SHP77 (cell line): ENCODE data around the gene FBXO34.
"Not testable (repeated sequence)": the region's sequence is repeated elsewhere in the genome, so short reads cannot be mapped to it uniquely, and the experiment has no call there.

ENCODE experiments used
- DNase-seq, 2 experiments: peaks; one replicate each; lab custom pipeline; 2025; lab: John Stamatoyannopoulos, UW

The FBXO34 gene

DNA sequence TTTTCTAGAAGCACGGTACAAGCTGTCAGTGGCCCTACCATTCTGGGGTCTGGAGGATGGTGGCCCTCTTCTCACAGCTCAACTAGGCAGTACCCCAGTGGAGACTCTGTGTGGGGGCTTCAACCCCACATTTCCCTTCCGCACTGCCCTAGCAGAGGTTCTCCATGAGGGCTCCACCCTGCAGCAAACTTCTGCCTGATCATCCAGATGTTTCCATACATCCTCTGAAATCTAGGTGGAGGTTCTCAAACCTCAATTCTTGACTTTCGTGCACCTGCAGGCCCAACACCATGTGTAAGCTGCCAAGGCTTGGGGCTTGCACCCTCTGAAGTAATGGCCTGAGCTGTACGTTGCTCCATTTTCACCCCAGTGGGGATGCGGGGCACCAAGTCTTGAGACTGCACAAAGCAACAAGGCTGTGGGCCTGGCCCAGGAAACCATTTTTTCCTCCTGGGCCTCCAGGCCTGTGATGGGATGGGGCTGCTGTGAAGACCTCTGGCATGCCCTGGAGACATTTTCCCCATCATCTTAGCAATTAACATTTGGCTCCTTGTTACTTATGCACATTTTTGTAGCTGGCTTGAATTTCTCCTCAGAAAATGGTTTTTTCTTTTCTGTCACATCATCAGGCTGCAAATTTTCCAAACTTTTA, 41.3 kb downstream of the FBXO34 start:
- DNase-seq, result not testable (repeated sequence)

DNA sequence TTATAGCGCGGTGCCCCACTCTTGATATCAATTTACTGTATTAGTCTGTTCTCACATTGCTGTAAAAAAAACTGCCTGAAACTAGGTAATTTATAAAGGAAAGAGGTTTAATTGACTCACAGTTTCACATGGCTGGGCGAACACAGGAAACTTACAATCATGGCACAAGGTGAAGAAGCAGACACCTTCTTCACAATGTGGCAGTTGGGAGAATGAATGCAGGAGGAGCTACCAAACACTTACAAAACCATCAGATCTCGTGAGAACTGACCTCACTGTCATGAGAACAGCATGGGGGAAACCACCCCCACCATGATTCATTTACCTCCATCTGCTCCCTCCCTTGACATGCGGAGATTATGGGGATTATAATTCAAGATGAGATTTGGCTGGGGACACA, 42.3 kb downstream of the FBXO34 start:
- DNase-seq, result no peak

DNA sequence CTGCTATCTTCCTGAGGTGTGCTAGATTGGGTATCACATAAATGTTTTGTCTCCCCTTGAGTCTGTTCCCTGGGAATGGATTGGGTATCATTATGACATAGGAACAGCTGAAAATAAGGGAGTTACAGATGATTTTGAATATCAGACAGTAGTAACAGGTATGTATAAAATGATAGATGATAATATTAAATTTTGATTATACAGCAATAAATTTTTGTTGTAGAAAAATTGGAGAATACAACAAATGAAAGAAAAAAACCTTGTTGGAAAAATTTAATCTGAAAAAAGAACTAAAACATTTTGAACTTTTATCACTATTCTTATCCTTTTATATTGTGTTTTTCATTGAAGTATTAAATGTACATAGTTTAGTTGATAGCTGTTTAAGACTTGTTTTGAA, 43.2 kb downstream of the FBXO34 start:
- DNase-seq, result no peak

DNA sequence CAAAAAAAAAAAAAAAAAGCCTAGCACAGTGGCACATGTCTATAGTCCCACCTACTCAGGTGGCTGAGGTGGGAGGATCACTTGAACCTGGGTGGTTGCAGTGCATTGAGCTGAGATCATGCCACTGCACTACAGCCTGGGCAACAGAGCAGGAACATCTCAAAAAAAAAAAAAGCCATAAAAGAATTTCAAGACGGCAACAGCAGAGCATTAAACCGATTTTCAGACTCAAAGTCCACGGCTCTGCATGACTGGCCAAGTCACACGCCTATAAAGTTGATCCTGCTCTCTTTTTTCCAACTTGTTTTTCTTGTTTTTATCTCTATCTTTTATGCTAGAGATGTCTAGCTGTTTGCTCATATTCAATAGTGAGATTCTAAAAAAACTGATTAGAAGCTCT, 45.3 kb downstream of the FBXO34 start:
- DNase-seq, result no peak

DNA sequence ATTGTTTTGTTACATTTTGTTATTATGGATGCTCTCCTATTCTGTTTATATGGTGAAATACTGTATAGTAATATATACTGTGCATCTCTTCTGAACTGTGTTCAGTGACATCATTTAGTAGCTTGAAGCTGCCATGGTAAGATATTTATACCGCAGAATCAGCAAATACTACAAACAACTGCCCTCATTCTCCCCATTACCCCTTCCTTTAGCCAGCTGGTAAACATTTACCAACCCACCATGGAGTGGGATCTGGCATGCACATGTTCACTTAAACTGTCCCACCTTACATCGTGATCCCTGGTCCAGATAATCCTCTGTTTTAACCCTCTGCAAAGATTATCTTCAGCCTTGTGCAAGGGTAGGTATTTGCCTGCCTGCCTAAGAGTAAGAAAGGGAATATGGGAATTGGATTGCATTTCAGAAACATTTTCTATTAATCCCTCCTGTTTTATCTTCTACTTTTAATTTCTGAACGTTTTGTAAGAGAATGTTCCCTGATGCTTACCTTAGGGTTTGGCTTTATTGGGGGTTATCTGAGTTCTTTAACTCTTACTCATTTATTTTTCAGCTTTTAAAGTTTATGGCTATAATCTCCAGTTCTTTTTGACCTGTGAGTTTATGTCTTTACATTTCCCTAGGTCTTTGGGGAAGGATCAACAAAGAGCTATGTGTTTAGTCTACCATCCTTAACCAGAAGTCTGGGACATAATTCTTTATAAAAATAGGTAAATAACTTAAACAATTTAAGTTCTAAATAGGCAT, 46.5 kb downstream of the FBXO34 start:
- no peak for DNase-seq

DNA sequence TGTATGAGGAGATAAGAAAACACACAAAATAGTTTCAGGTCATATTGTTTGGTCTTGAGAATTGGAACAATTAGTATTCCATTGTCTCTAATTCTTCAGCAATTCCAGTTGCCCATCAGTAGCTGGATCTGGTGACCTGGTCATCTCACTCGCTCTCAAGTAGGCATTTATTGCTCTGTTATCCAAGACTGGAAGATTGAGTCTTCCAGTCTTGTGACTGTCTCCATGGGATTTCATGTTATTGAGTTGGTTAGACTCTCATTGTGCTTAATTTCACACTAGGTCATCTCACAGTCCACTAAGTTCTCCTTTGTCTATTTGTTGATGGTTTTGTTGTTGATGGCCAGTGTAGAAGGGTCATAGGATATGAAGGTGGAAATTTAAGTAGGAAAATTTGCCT, 47.5 kb downstream of the FBXO34 start:
- DNase-seq, result no peak

DNA sequence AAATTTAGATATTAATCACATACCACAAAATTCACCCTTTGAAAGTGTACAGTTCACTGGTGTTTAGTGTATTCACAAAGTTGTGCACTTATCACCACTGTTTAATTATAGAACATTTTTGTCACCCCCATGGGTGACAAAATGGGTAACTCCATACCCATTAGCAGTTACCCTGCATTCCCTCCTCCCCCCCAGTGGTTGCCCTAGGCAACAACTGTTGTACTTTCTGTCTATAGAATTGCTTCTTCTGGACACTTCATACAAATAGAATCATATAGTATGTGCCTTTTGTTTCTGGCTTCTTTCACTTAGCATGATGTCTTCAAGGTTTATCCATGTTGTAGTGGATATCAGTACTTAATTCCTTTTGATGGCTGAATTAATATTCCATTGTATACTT, 52.7 kb downstream of the FBXO34 start:
- no peak for DNase-seq

DNA sequence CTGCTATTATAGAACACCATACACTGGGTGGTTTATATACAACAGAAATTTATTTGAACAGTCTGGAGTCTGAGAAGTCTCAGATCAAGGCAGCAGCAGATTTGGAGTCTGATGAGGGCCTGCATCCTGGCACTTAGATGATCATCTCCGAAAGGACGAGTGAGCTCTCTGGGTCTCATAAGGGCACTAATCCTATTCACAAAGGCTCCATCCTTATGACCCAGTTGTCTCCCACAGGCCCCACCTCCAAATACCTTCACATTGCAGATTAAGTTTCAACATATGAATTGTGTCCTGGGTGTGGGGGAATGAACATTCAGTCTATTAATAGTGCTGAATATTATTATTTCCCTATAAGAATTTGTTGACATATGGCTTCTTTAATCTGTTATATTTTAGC, 53.6 kb downstream of the FBXO34 start:
- no peak for DNase-seq

DNA sequence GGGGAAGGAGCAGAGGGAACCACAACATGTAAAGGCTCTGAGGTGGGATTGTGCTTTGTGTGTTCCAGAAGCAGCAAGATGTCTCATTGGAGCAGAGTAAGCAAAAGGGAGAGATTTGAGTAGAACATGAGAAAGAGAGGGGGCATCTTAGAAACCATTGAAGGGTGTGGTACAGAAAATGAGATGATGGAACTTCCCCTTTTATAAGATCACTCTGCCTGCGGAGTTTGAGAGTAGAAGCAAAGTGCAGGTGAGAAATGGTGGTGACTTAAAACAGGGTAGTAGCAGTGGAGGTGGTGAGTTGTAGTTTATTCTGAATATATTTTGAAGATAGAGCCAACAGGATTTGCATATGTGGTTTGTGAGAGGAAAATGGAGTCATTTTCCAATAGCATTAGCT, 56.0 kb downstream of the FBXO34 start:
- no peak for DNase-seq

DNA sequence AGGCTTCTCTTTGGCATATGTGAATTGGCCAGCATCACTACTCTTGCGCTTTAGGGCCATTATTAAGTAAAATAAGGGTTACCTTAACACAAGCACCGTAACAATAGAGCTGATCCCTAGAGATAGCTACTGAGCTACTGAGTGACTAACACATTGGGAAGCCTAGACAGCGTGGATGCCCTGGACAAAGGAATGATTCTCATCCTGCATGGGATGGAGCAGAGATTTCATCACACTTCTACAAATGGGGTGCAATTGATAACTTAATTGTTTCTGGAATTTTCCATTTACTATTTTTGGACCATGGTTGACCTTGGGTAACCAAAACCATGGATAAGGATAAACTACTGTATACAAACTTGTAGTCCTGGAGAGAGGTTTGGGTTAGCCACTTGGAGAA, 57.1 kb downstream of the FBXO34 start:
- DNase-seq, result no peak

DNA sequence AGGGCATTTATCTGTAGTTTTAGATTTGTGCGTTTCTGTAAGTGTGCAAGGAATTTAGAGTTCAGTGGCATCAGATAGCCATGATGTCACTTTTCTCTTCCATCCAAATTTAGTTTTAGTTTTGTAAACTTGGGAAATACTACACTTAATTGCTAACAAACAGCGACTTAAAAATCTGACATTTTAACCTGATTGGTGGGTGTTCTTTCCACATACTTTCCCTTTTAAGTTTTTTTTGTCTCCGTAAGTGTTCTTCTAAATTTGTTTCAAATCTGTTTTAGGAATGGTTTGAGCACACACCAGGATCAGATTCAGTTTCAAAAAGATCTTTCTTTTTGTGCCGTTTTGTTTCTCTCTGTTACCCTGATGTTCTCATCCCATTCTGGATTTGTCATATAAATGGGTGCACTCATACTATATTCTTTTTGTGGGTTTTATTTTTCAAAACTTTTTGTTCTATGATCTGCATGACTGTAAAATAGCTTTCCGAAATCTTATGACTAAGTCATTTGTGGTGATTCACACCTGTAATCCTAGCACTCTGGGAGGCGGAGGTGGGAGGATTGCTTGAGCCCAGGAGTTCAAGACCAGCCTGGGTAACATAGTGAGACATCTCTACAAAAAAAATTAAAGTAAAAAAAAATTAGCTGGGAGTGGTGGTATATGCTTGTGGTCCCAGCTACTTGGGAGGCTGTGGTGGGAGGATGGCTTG, 58.9 kb downstream of the FBXO34 start:
- no peak for DNase-seq

DNA sequence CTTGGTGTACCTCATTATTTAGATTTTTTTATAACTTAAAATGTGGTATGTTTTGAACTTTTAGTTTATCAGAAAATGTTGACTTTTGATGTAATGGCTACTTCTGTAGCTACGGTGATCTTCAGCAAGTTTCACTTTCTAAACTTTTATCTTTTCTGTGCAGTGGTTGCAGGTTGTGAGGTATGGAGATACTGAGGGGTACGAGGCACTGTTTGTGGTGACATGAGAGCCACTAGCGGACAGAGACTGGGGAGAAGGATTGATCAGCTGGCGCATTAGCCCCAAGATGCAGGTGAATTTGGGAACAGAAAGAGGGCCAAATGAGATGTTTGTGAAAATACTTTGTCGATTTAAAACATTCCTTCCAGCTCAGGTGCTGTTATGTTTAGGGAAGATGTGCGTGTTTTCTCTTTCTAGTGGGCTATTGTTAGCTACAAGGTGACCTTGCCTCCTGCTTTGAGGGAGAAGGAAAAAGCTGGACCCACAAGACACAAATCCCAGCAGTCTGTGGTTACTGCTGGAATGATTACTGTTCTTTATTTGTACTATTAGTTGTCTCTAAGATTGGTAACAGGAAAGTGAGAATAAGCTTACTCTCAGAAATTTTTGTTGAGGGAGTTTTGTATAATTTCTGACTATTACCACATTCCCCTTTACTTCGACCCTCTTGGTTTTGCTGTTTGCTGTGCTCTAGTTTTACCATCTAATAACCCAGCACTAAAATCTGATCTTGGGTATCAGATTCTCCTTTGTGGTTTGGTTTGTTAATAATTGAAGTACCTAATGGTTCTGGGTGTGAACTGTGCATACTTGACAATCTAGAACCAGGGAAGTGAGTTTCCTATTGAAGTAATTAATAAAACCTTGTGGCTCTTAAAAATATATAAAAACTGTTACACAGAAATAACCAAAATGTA, 61.7 kb downstream of the FBXO34 start:
- DNase-seq, result no peak

DNA sequence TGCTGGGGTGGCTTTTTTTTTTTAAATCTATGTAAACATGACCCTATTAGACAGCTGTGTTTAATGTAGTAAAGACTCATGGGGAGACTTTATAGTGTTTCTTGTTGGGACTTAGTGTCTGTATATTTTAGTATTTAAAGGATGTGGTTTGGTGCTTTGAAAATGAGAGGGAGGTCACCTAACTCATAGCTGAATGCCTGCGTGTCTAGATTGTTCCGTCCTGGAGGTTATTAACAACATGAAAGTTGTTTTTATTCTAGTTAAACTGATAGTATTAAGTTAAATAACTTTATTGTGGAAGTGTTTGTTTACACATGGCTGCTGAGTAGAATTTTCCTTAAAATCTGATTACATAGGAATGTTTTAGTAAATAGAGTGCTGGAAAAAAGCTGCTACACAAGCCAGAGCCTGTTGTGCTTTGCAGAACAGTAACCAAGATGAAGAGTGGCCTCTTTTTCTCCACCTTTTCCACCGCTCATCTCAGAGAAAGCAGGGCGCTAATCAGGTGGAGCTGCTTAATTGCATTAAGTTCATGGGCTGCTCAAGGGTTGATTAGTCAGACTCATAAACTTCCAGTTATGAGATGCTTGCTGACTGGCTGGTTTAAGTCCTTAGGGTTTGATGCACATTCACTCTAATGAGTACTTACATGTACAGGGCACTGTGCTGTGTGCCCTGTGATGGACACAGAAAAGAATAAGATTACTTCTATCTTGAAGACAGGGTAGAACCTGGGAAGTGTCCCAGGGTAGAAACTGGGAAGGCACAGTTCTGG, 62.7 kb downstream of the FBXO34 start:
- no peak for DNase-seq

DNA sequence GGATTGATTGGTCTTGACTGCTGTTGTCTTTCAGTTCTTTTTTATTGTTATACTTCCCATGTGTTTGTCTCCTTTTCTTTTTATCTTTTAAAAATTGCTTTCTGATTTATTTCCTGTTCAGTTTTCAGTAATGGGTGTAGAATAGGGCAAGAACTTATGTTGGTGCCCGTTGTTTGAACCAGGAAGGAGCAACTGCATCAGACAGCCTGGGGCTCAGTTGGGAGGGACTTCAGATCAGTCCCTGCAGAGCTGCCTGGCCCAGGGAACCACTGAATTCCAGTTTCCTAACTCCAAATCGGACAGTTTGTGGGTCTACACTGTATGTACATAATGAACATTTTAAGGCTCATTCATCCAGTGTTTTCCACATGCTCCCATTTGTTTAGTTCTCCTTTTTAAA, 64.9 kb downstream of the FBXO34 start:
- DNase-seq, result no peak

DNA sequence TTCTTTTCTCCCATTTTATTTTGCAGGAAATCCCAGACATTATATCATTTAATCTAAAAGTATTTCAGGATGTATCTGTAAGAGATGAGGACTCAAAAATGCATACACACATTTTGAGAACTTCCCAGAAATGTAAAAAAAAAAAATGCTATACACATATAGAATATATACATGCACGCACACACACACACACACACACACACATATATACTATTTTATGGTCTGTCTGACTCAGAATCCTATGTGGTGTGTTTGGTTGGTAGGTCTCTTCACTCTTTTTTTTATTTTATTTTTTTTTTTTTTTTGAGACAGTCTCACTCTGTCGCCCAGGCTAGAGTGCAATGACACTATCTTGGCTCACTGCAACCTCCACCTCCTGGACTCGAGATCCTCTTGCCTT, 65.5 kb downstream of the FBXO34 start:
- DNase-seq, result no peak

DNA sequence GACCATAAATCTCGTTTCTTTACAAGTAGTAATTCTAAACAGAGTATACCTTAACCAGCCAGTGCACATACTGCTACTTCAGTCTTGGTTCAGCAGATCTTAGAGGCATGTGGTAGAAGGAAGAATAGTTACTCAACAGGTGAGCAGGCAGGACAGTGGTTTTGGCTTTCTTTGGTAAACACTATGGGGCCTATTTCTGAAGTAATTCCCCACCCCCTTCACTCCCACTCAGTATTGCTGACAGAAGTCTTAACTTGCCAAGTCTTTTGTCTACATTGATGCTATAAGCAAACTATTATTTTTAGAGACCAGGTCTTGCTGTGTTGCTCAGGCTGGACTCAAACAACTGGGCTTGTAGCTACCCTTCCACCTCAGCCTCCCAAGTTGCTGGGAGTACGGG, 68.5 kb downstream of the FBXO34 start:
- DNase-seq, result no peak

DNA sequence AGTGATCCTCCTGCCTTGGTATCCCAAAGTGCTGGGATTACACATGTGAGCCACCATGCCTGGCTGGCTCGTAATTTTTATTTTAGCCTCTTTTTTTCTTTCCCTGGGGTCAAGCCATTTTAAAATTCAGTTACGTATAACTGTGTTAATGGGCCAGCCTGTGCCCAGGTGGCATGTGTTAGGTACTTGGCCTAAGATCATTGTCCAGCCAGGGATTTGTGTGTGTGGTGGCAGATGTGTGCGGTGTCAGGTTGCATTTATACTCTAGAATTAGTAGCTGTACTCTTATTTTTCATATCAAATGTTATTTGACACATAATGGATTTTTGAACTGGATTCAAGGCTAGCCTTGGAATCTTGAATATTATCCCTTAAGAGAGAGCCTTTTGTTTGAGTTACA, 69.3 kb downstream of the FBXO34 start:
- DNase-seq, result peak in 1 of 2 experiments; percentile 51

DNA sequence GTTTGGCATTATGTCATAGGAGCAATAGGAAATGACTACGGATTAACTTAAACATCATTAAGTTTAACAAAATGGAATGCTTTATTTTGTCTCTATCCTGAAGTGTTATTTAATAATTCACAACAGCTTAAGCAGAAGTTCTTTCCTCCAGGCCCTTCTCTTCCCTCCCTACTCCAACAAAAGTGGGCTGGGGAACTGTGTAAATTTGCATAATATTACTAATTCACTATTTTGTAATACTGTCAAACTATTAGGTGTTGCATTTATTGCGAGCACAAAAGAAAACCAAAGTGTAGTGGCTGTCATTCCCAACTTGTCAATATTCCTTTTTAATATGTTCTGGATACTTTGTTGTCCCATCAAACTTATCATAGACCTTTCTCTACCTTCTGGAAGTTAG, 70.6 kb downstream of the FBXO34 start:
- DNase-seq, result no peak

DNA sequence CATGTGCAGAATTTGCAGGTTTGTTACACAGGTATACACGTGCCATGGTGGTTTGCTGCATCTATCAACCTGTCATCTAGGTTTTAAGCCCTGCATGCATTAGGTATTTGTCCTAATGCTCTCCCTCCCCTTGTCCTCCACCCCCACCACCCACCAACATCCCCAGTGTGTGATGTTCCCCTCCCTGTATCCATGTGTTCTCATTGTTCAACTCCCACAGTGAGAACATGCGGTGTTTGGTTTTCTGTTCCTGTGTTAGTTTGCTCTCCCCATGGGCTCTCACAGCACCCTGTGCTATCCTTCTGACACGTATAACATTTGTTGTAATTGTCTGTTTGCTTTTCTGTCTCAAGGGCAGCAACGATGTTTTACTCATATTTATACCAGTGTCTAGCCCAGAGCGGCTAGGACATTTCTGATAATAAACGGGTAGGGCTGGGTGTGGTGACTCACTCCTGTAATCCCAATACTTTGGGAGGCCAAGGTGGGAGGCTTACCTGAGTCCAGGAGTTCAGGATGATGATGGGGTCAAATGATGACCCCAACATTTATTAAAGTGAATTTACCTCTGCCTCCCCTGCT, 73.5 kb downstream of the FBXO34 start:
- not testable (repeated sequence) for DNase-seq

DNA sequence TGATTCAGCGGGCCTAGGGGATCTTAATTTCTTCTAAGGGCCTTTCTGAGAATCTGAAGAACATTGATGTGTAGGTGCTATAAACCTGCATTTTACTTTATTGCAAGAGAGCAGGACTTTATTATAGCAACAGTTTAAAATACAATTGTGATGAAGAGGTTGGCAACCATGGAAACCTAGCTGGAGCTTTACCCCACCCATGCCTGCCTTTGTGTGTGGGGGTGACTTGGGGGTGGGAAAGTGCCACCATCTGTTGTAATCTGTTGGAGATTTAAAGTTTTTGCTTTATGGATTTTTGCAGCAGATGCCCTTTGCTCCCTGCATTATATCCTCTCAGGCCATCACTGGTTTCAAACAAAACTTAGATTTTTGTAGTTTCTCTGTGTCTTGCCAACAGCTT, 75.8 kb downstream of the FBXO34 start:
- no peak for DNase-seq

DNA sequence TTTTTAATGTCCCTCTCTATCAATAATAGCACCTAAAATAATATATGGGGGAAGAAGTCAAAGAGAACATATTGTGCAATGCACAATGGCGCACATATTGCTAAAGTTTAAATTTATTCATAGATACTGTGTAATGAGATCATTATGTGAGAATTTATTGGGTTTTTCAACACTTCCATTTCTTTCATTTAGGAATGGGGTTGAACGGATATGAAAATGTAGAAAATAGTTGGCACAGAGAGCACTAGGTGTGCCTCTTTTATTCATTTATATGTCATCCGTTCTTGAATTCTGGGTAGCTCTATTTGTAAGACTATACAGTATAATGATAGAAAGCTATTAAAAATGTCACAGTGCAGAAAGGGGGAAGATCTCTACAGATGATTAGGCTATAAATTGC, 76.5 kb downstream of the FBXO34 start:
- DNase-seq, result no peak
